SK-N-SH (cell line): ENCODE results near the gene KNG1. TPM values are rescaled to one million over a fixed set of nuclear protein-coding genes. Genes with fewer than 3 reads are reported as not detected.

Experiments
- CTCF ChIA-PET: fragments of 300-600, 350-600 bp; formaldehyde crosslinking; extraction: SDS; loops from one replicate; lab custom pipeline; 2021; lab: Yijun Ruan, JAX
- POLR2A ChIA-PET: fragments of 350-600 bp; sonication (Branson Sonifier 250); formaldehyde crosslinking; extraction: SDS; loops from one replicate; lab custom pipeline; 2020; ENCODE audit warnings: antibody characterized with exemption, inconsistent platforms; lab: Yijun Ruan, JAX
- DNase-seq: peaks from one replicate; pipeline ENCODE4 v3.0.0; 2012
- H2AFZ ChIP-seq: fragments of 200-600 bp; sonication (generic); 2 replicates; pipeline ENCODE4 v1.8.1; 2016; ENCODE audit warnings: antibody characterized with exemption, mild to moderate bottlenecking, low read depth
- H3F3A ChIP-seq: fragments of 200-600 bp; sonication (generic); replicated peaks from 2 replicates; pipeline ENCODE3; 2016; ENCODE audit warnings: antibody characterized with exemption, mild to moderate bottlenecking; ENCODE audit not compliant: insufficient read depth
- H3K27ac ChIP-seq, 2 experiments: fragments of 200-500 bp in 1 of 2; fragments of 200-600 bp in 1 of 2; sonication (Bioruptor generic) in 1 of 2; sonication (generic), shearing (Covaris generic) in 1 of 2; 2 replicates each; pipeline versions ENCODE4 v1.5.1 to v1.6.1; 2014 to 2016; ENCODE audit warnings: low read depth in 2 of 2, inconsistent platforms in 1 of 2, low read length in 1 of 2, mild to moderate bottlenecking in 1 of 2, mixed read lengths in 1 of 2
- H3K27me3 ChIP-seq: fragments of 200-600 bp; sonication (generic), shearing (Covaris generic); 2 replicates; pipeline ENCODE4 v1.6.1; 2016; ENCODE audit warnings: mixed run types; ENCODE audit not compliant: insufficient read depth
- H3K36me3 ChIP-seq, 2 experiments: fragments of 200-500 bp in 1 of 2; fragments of 200-600 bp in 1 of 2; sonication (Bioruptor generic) in 1 of 2; sonication (generic) in 1 of 2; replicated peaks in 1 of 2; 2 replicates each; pipeline versions ENCODE3 to v1.5.1; 2014 to 2016; ENCODE audit warnings: low read length in 1 of 2, mild to moderate bottlenecking in 1 of 2; ENCODE audit not compliant: insufficient read depth in 2 of 2, control insufficient read depth in 1 of 2
- H3K4me1 ChIP-seq, 2 experiments: fragments of 200-500 bp in 1 of 2; fragments of 200-600 bp in 1 of 2; sonication (Bioruptor generic) in 1 of 2; sonication (generic), shearing (Covaris generic) in 1 of 2; 2 replicates each; pipeline versions ENCODE4 v1.5.1 to v1.6.1; 2014 to 2016; ENCODE audit warnings: low read depth in 1 of 2, low read length in 1 of 2, mixed run types in 1 of 2; ENCODE audit not compliant: insufficient read depth in 2 of 2, control insufficient read depth in 1 of 2
- H3K4me2 ChIP-seq: fragments of 200-600 bp; sonication (generic), shearing (Covaris generic); 2 replicates; pipeline ENCODE4 v1.6.1; 2017; ENCODE audit warnings: mixed run types
- H3K4me3 ChIP-seq, 2 experiments: fragments of 200-500 bp in 1 of 2; fragments of 200-600 bp in 1 of 2; sonication (Bioruptor generic) in 1 of 2; sonication (generic), shearing (Covaris generic) in 1 of 2; 2 replicates each; pipeline versions ENCODE4 v1.5.1 to v1.8.1; 2014 to 2016; ENCODE audit warnings: low read depth in 2 of 2, inconsistent platforms in 1 of 2, low read length in 1 of 2, mild to moderate bottlenecking in 1 of 2, mixed read lengths in 1 of 2, moderate library complexity in 1 of 2
- H3K79me2 ChIP-seq: fragments of 200-600 bp; sonication (generic); 2 replicates; pipeline ENCODE4 v1.8.1; 2017; ENCODE audit warnings: mild to moderate bottlenecking; ENCODE audit not compliant: insufficient read depth
- H3K9ac ChIP-seq: fragments of 200-600 bp; sonication (generic); 2 replicates; pipeline ENCODE4 v1.6.1; 2017; ENCODE audit warnings: mixed run types
- H3K9me2 ChIP-seq: fragments of 200-600 bp; sonication (generic); 2 replicates; pipeline ENCODE4 v1.6.1; 2017; ENCODE audit warnings: mixed run types
- H3K9me3 ChIP-seq: fragments of 200-600 bp; sonication (generic); 2 replicates; pipeline ENCODE4 v1.6.1; 2017; ENCODE audit warnings: mixed run types, mild to moderate bottlenecking, moderate library complexity
- H4K20me1 ChIP-seq: fragments of 200-600 bp; sonication (generic); 2 replicates; pipeline ENCODE4 v1.6.1; 2017; ENCODE audit warnings: mild to moderate bottlenecking, mixed run types; ENCODE audit not compliant: insufficient read depth
- CTCF ChIP-seq: fragments of 200-600 bp; sonication (generic); IDR thresholded peaks from 2 replicates; pipeline ENCODE4 v1.6.1; 2017; ENCODE audit warnings: antibody characterized with exemption, mild to moderate bottlenecking, moderate library complexity
- EP300 ChIP-seq, 2 experiments: IDR thresholded peaks; 2 replicates each; pipeline versions ENCODE4 v1.4.0 to v1.6.1; 2012; ENCODE audit warnings: borderline replicate concordance in 1 of 2, low read depth in 1 of 2, low read length in 1 of 2
- EZH2phosphoT487 ChIP-seq: fragments of 200-600 bp; sonication (generic); IDR thresholded peaks from 2 replicates; pipeline ENCODE4 v1.6.1; 2017; ENCODE audit warnings: low read depth, mixed run types, mild to moderate bottlenecking, antibody characterized with exemption, moderate library complexity, borderline replicate concordance
- FOSL2 ChIP-seq: IDR thresholded peaks from 2 replicates; pipeline ENCODE4 v1.4.0; 2012; ENCODE audit warnings: low read depth, mild to moderate bottlenecking, moderate library complexity, borderline replicate concordance
- FOXJ3 ChIP-seq: sonication (generic); formaldehyde crosslinking; IDR thresholded peaks from 2 replicates; pipeline ENCODE4 v1.5.1; 2020; ENCODE audit warnings: mild to moderate bottlenecking, missing genetic modification reagents
- FOXM1 ChIP-seq: IDR thresholded peaks from 2 replicates; pipeline ENCODE4 v1.4.0; 2012; ENCODE audit warnings: low read depth, mild to moderate bottlenecking
- GABPA ChIP-seq: IDR thresholded peaks from 2 replicates; pipeline ENCODE4 v1.4.0; 2012; ENCODE audit warnings: low read depth, mild to moderate bottlenecking
- JUND ChIP-seq: IDR thresholded peaks from 2 replicates; pipeline ENCODE4 v1.4.0; 2012
- NFIC ChIP-seq: IDR thresholded peaks from 2 replicates; pipeline ENCODE4 v1.4.0; 2012; ENCODE audit warnings: borderline replicate concordance
- POLR2AphosphoS5 ChIP-seq: IDR thresholded peaks from 2 replicates; pipeline ENCODE4 v1.6.1; 2012; ENCODE audit warnings: low read depth, low read length
- RAD21 ChIP-seq: IDR thresholded peaks from 2 replicates; pipeline ENCODE4 v1.6.1; 2012; ENCODE audit warnings: mild to moderate bottlenecking, low read length
- SIN3A ChIP-seq: IDR thresholded peaks from 2 replicates; pipeline ENCODE4 v1.6.1; 2012; ENCODE audit warnings: low read depth, mild to moderate bottlenecking, low read length, moderate library complexity, borderline replicate concordance
- SMC3 ChIP-seq: IDR thresholded peaks from 2 replicates; pipeline ENCODE4 v1.6.1; 2012; ENCODE audit warnings: low read depth, low read length, improper control_type of control experiment
- TAF1 ChIP-seq: IDR thresholded peaks from 2 replicates; pipeline ENCODE4 v1.6.1; 2012; ENCODE audit warnings: low read depth, mild to moderate bottlenecking, low read length, moderate library complexity, borderline replicate concordance
- TCF12 ChIP-seq: IDR thresholded peaks from 2 replicates; pipeline ENCODE4 v1.4.0; 2012
- USF1 ChIP-seq: IDR thresholded peaks from 2 replicates; pipeline ENCODE4 v1.4.0; 2012; ENCODE audit warnings: low read depth, borderline replicate concordance
- USF2 ChIP-seq: fragments of 150-350 bp; IDR thresholded peaks from 2 replicates; pipeline ENCODE4 v1.6.1; 2017; ENCODE audit warnings: antibody characterized with exemption, low read length, low read depth, borderline replicate concordance
- YY1 ChIP-seq: IDR thresholded peaks from 2 replicates; pipeline ENCODE4 v1.4.0; 2012; ENCODE audit warnings: low read depth, mild to moderate bottlenecking
- ZBTB33 ChIP-seq: IDR thresholded peaks from 2 replicates; pipeline ENCODE4 v1.4.0; 2012; ENCODE audit warnings: low read depth, borderline replicate concordance
- WGBS: methylation state at CpG from one replicate; pipeline ENCODE4 v1.1.6; 2017; ENCODE audit warnings: low lambda C conversion rate; 5-methylcytosine and 5-hydroxymethylcytosine counted together
- polyA plus RNA-seq, 3 experiments: library from polyadenylated mRNA; depleted of rRNA; stranded (reverse); fragments of >200 nt; gene quantifications; 2 replicates each; pipeline ENCODE4 v1.2.3, GENCODE V29; 2012

The KNG1 gene
- polyA plus RNA-seq, 1 of the 3 experiments (the other 2 are of a cell fraction) = not detected

- no peak for DNase-seq
- H3K9ac ChIP-seq = no peak overlapping the region
- no peak overlapping the region for H3K27ac ChIP-seq
- CTCF ChIA-PET = interaction anchor here (2.4 kb wide), 1 partner anchor 55 kb away, joined by 7 read pairs; no protein-coding TSS in a partner anchor
- TF ChIP-seq GABPA (no peak), USF1 (no peak), FOSL2 (no peak), USF2 (no peak), FOXJ3 (CRISPR knock-in tag) (no peak), ZBTB33 (no peak), POLR2AphosphoS5 (no peak), EP300 (IDR thresholded peaks at IDR 0.05; ENCODE audit: borderline replicate concordance in 1 of 2, low read depth in 1 of 2, low read length in 1 of 2) (no peak), NFIC (no peak), YY1 (no peak), SMC3 (no peak)
- TF ChIP-seq, all 33 proteins: peak for 0
- no peak overlapping the region for H3K4me3 ChIP-seq
- no peaks in the 10 kb centered on the region for H3K36me3 ChIP-seq
- H3K4me1 ChIP-seq = no peaks in the 10 kb centered on the region
- no peak overlapping the region for H3K4me2 ChIP-seq
- H3K9me2 ChIP-seq = no peaks in the 10 kb centered on the region
- 53% methylated on average over 2 of the region's 2 CpGs for WGBS
- no peaks in the 10 kb centered on the region for H3K9me3 ChIP-seq
- no peak overlapping the region for H2AFZ ChIP-seq
- no peaks in the 10 kb centered on the region for H3K79me2 ChIP-seq
- no peaks in the 10 kb centered on the region for H4K20me1 ChIP-seq
- POLR2A ChIA-PET = no interaction called here
- no peaks in the 10 kb centered on the region for H3F3A ChIP-seq
- peaks cover 15% of the 10 kb centered on the region; the same call in 1 of the 2 replicates for H3K27me3 ChIP-seq
Observed at GRCh38 chr3:186669378-186670084, 47.6 kb upstream of the KNG1 start.

GRCh38 chr3:186670155-186670554 is 47.0 kb upstream of the KNG1 start:
- Histone ChIP-seq H3K27ac (no peak overlapping the region), H3F3A (no peaks in the 10 kb centered on the region), H3K9me3 (no peaks in the 10 kb centered on the region), H2AFZ (no peak overlapping the region), H3K36me3 (no peaks in the 10 kb centered on the region), H3K4me3 (no peak overlapping the region), H3K9ac (no peak overlapping the region), H3K9me2 (no peaks in the 10 kb centered on the region), H3K4me2 (no peak overlapping the region), H4K20me1 (no peaks in the 10 kb centered on the region), H3K79me2 (no peaks in the 10 kb centered on the region), H3K27me3 (peaks cover 20% of the 10 kb centered on the region; the same call in 1 of the 2 replicates), H3K4me1 (no peaks in the 10 kb centered on the region)
- CTCF ChIA-PET = no interaction called here
- TF ChIP-seq TAF1 (no peak), EZH2phosphoT487 (no peak), GABPA (no peak), TCF12 (no peak), POLR2AphosphoS5 (no peak), RAD21 (no peak), USF1 (no peak), SIN3A (no peak), CTCF (no peak), FOXM1 (no peak), JUND (no peak)
- no peak for DNase-seq
- POLR2A ChIA-PET = no interaction called here
